HG03439 (cell line): ENCODE results near the gene SOX8.

ENCODE experiments used
- ATAC-seq: cut with Tn5 transposase; IDR thresholded peaks from one replicate; pipeline ENCODE4 v1.9.1; 2021; ENCODE audit warnings: mild to moderate bottlenecking, moderate library complexity; ENCODE audit not compliant: unreplicated experiment

SOX8 gene

DNA sequence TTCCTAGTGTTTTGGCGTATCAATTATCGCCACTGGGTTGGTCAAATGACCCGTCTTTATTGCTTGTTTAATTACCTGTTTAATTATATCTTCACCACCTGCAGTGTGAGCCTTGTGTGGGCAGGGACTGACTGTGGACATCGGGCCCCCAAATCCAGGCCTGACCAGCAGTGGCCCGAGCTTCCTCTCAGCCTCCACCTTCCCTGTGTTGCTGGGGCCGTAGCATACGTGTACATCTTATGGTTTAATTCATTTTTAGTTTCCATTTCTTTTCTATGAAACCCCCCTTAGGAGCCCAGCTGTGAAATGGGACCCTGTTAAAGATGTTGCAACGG is 9.6 kb upstream of the SOX8 start:
- ATAC-seq = no peak

DNA sequence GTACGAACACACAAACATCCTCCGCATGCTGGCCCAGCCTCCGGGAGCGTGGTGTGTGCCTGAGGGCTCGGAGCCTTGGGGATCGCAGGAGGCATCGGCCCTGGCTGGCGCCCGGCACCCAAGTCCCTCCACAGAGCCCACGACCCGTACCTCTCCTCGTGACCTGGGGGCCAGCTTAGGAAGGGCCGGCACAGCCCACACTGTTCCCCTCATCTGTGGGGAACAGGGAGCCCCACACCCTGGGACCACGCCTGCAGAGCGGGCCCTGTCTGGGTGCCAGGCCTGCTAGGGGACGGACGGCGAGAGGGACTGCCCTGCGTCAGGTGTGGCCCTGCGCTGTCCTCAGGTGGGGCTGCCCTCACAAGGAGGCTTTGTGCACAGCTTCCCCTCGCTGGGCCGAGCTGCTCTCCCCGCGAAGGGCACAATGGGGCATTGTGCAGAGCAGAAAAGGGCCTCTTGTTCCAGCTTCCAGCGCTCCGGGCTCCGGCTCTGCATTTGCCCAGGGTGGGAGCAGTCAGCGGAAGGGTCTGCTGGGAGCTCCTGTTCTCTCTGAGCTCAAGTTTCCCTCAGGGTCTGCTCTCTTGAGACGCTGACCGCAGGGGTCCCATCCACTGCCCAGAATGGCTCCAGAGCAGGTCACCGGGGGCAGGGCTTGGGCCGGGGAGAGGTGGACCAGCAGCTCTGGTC is 9.1 kb upstream of the SOX8 start:
- ATAC-seq = no peak

DNA sequence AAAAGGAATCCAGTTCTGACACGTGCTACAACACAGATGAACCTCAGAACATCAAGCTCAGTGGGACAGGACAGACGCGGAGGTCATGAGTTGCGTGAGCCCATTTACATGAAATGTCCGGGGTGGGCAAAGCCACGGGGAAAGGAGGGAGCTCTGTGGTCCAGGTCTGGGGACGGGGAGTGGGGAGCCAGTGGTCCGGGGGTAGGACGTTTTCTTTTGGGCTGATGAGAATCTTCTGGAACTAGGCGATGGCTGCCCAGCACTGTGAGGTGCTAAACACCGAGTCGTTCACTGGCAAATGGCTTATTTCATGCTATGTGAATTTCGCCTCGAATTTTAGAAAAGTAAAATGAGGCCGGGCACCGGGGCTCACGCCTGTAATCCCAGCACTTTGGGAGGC is 8.2 kb upstream of the SOX8 start:
- no peak for ATAC-seq

DNA sequence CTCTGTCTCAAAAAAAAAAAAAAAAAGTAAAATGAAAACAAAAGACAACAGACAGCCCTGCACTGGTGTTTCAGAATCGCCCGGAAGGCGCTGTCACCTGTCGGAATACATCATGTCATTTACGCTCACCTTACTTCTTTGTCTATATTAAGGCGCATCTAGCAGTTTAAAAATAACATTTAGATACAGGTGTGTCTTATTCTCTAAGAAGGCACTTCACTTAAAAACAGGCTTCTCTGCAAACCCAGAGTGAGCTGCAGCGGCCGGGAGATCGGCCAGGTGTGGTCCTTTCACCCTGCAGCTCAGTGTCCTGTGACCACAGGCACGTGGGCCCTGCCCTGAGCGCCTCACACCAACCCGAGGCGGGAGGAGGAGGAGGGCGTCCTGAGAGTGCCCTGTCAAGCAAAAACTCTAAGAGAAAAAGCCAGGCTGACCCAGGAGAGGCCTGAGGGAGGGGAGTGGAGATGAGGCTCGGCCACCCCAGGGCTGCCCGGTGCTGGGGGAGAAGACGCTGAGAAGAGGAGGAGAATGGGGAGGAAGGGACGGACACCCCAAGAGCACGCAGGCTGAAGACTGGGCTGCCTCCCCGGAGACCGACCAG is 7.5 kb upstream of the SOX8 start:
- no peak for ATAC-seq

DNA sequence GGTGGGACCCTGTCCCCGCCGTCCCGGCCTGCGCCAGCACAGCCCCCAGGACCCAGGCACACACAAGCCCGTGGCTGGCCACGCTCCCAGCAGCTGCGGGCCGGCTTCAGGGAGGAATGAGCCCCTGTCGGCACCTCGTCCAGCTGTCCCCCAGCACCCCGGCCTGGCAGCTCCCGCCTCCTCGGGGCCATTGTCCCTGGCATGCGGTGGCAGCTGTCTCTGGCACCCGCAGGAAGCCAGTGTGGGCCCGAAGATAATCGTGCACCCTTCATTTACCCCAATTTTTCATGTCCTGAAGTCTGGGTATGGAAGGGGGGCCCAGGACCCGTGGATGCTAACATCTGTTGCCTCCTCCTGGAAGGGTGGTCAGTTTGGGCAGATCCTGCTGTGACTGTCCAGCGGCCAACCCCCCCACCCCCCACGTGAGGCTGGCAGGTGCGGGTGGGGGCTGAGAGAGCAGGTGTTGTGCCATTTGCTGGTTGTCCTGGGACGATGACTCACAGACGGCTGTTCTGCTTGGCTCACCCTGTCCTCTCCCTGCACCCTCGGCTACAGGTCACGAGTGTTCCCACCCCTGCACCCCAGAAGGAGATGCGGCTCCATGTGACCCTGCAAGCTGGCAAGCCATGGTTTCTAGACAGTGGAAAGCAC is 6.8 kb upstream of the SOX8 start:
- no peak for ATAC-seq

DNA sequence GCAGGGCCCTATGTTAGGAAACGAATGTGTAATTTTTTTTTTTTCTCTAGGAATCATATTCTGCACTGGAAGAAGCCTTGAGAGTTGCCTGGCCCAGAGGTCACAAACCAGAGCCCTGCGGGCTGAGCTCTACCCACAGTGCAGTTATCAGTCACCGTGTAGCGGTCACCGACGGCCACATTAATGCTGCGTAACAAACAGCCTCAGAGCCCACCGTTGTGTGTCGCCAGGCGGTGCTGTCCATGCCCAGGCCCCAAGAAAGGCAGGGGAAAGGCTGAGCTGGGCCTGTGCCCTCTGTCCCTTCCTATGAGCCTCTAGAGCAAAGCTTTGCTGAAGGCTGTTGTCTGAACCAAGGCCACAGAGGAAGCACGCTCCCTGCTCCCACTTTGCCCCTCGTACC is 6.3 kb upstream of the SOX8 start:
- no peak for ATAC-seq

DNA sequence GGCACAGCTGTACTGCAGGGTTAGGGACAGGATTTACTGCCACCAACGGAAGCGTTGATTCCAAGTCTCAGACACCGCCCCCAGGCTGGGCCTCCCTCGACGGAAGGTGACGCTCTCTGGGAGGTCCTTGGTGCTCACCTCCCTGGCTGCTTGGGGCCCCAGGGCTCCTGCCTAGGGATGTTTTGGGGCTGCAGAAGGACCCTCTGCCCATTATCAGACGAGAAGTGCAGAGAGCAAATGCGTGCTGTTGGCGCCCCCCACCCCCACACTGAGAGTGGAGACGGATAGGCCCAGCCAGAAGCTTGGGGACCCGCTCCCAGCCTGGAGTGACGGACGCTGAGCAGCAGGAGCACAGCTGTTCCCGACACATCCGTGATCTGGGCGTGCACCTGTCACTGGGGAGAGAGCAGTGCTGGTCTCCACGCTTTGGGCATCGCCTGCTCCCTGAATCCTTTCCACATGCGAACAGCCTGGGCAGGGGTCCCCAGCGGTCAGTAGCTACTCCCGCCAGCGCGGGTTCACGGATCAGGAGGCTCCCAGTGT is 5.1 kb upstream of the SOX8 start:
- ATAC-seq = no peak

DNA sequence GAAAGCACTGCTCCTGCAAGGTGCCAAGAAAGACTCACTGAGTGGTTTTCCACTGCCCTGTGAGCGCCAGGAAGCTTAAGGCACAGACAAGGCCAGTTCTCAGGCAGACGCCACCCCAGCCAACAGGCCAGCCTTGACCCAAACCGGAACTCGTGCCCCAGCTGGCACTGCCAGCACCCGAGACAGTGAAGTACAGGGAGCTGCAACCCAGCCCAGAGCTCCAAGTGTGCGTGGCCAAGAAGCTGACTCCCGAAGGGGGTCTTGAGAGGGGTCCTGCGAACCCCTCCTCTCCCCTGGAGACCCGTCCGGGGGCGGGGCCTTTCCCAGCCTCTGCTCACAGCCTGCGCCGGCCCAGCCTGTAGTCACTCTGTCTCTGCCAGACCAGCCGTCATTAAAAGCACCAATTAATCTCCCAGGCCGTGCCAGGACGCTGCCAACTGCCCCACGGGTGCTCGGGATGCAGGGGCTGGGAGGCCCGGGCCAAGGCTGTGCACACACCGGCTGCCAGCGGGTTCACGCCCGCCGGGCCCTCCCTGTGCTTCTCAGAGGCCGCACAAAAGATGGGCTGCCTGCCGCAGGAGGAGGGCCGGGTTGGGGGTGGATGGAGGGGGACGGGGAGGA is 4.4 kb upstream of the SOX8 start:
- no peak for ATAC-seq

DNA sequence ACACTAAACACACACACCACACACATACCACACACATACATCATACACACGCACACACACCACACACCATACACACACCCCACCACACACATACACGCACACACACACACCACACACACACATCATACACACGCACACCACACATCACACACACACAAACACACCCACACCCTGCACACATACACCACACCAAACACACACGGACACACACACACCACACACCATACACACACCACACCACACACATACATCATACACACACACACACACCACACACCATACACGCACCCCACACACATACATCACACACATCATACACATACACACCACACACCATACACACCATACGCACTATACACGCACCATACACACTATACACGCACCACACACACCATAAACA is 3.7 kb upstream of the SOX8 start:
- no peak for ATAC-seq

DNA sequence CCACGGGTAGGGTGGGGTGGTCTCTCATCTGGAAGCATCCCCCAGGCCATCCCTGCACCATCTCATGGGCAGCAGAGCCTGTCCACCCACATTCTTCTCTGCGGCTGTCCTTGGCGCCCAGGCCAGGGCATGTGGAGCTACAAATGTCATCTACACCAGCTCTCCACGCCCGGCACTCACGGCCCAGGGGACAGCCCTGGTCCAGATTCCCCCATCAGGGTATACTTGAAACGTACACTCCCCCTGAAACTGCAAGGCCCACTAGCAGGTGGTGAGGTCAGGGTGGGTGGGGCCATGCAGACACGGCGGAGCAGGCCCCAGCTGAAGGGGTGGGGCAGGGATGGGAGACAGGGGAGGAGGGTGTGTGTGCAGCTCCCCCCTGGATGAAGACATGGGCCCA is 3.2 kb upstream of the SOX8 start:
- no peak for ATAC-seq

DNA sequence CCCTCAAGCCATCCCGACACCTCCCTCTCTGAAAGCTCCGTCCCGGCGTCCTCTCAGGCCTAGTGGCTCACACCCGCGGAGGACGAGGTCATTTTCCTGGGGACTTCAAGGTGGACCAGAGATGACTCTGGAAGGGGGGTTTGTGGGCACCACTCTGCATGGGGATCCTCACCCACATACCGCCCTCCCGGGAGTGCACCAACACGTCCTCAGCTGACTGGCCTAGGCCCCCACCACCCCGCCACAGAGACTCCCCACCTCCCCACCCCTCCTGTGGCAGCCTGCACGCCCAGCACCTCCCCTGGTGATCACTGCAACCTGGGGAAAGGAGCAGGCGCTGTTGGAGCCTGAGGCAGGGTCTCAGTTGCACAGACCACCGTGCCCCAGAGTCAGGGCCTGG is 2.4 kb upstream of the SOX8 start:
- ATAC-seq = no peak

DNA sequence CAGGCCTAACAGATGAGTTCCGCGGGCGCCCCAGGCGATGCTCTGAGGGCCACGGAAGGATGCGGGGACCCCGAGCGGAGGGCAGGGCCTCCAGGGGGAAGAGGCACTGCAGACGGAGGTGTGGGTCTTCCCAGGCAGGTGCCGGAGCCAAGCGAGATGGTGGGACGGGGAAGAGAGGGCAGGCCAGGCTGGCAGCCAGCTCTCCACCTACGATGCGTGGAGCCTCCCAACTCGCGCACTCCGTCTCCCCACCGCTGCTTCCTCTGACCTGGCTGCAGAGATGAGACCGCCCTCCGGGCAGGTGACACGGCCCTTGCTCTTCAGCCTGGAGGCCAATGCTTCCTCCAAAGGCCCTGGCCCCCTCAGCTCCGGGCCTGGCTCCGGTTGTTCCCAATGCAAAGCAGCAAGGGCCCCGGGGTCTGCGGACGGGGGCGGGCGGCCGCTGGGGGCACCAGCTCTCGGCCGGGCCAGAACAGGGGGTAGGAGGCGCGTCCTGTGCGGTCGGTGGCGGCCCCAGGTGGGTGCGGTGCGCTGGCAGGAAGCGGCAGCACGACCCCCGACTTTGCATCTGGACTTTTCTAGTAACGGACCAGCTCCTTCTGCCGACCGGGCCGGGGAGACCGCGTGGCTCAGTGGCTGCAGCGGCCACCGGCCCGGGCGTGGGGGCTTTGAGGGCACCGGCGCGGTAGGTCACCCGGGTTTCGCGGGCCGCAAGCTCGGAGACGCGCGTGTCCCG is 1.5 kb upstream of the SOX8 start:
- ATAC-seq = no peak

DNA sequence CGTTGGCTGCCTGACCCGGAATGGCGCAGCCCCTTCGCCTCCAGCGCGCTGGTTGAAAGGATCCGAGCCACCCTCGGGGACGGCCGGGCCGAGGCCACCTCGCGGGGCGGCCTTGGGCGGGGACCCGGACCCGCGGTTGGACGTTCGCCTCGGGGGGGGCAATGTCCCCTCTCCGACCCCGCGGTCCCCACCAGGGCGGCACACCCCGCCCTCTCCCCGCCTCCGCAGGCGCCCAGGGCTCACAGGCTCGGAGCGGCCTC is 1.0 kb upstream of the SOX8 start:
- no peak for ATAC-seq

DNA sequence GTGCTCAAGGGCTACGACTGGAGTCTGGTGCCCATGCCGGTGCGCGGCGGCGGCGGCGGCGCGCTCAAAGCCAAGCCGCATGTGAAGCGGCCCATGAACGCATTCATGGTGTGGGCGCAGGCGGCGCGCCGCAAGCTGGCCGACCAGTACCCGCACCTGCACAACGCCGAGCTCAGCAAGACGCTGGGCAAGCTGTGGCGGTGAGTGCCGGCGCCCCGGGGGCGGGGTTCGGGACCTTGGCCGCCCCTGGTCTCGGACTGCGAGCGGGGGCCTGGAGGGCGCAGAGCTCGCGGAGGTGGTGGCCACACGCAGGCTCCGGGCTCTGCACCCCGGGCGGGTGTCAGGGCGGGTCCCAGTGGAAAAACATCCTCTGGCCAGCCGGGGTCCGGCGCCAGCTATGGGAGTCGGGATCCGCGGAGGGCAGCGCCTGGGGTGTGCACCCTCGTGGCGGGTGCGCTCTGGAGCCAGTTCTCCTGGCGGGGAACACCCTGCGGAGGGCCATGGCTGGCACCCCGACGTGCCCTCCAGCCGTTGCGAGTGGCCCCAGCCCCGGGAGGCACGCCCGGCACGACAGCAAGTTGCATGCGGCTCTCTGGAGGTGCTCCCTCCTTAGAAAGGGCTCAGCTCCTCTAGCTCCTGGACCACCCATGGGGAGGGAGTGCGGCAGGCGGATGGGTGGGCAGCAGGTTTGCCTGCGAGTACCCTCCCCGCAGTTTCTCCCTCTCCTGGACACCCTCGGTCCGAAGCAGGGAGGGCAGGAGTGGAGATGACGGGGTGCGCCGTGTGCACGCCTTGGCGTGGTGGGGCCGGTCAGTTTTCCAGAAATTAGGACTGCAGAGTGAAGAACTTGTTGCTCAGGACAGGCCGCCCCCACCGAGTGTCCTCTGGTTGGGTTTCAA is 824 bp downstream of the SOX8 start:
- no peak for ATAC-seq

DNA sequence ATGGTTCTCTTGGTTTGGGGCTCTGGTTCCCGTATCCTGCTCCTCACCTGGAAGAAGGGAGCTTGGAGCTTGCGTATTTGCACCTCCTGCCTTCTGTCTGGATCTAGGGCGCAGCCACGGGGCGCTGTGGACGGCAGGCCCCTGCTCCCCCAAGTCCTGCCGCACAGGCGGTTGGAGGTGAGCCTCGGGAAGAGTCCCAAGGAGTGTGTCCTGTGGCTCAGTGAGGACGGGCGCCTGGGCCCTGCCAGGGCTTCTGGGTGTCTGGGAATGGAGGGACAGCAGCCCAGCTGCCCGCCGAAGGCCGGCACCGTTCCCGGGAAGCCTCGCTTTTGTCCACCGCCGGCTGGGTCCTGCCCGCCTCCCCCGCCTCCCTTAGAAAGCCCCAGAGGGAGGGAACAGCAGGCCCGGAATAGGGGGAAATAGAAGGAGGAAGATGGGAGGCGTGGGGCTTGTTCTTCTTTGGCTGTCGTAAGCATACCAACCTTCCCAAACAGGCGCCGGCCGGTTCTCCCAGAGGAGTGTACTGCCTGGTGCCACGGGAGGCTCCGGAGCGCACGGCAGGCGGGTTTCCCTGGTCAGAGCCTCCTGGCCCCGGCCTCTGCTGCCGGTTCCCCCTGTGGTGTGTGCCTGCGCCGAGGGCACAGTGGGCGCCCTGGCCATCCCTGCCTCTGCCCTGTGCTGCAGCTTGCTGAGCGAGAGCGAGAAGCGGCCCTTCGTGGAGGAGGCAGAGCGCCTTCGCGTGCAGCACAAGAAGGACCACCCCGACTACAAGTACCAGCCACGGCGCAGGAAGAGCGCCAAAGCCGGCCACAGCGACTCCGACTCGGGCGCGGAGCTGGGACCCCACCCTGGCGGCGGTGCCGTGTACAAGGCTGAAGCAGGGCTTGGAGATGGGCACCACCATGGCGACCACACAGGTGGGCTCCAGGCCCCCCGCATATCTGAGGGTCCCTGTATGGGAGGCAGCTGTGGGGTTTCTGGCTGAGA is 1.8 kb downstream of the SOX8 start:
- no peak for ATAC-seq

DNA sequence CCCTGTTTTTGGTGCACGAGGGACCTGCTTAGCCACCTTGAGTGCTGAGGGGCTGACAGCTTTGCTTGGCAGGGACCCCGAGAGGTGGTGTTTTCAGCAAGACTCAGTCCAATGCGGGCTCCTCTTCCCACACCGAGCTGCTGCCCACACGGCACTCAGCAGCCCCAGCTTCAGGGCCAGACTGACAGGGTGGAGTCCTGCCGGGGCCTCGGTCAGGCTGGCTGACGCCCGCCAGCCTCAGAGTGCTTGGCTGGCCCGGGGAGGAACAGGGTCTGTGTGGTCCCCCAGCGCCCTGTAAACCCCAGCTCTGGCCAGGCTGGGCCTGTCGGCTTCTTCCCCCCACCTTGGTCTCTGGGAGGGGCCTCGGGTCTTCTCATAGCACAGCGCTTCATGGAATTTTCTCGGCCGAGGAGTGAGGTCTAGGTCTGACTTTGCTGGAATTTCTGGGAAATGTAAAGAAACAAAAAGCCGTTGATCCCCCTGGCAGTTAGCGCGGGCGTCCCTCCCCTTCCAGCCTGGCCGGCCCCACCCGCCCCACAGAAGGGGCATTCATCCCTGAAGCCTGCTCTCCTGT is 2.6 kb downstream of the SOX8 start:
- ATAC-seq = no peak

DNA sequence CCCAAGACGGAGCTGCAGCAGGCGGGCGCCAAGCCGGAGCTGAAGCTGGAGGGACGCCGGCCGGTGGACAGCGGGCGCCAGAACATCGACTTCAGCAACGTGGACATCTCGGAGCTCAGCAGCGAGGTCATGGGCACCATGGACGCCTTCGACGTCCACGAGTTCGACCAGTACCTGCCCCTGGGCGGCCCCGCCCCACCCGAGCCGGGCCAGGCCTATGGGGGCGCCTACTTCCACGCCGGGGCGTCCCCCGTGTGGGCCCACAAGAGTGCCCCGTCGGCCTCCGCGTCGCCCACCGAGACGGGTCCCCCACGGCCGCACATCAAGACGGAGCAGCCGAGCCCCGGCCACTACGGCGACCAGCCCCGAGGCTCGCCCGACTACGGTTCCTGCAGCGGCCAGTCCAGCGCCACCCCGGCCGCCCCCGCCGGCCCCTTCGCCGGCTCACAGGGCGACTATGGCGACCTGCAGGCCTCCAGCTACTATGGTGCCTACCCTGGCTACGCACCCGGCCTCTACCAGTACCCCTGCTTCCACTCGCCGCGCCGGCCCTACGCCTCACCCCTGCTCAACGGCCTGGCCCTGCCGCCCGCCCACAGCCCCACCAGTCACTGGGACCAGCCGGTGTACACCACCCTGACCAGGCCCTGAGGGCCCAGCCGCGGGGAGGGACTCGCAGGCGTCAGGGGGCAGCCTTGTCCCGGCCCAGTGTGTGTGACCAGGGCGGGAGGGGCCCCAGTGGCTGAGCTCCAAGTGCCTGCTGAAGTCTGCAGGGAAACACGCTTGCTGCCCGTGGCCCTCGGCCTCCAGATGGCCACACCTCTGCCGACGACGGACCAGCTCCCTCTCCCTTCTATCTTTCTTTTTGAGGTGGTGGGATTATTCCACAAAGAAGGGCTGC is 3.4 kb downstream of the SOX8 start:
- ATAC-seq = no peak
